ENCODE results near the gene CLTCL1.
"Not testable (repeated sequence)": the region's sequence is repeated elsewhere in the genome, so short reads cannot be mapped to it uniquely, and the experiment has no call there.

CLTCL1 gene

DNA sequence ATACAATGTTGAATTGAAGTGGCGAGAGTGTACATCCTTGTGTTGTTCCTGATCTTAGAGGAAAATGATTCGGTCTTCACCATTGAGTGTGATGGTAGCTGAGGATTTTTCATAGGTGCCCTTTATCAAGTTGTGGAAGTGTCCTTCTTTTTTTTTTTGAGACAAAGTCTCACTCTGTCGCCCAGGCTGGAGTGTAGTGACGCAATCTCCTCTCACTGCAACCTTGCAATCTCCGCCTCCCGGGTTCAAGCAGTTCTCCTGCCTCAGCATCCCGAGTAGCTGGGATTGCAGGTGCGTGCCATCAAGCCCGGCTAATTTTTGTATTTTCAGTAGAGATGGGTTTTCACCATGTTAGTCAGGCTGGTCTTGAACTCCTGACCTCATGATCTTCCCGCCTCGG, 132.9 kb downstream of the CLTCL1 start:
- H3K4me3 ChIP-seq (ENCODE audit: low read depth in 1 of 5, low read length in 5 of 5); H3K36me3 ChIP-seq (ENCODE audit: control insufficient read depth in 5 of 5, insufficient read depth in 5 of 5, low read length in 5 of 5); H3K27me3 ChIP-seq (ENCODE audit: control insufficient read depth in 5 of 5, insufficient read depth in 4 of 5, low read length in 5 of 5); H3K27ac ChIP-seq (ENCODE audit: low read depth, low read length); H3K4me1 ChIP-seq (ENCODE audit: control insufficient read depth in 5 of 5, insufficient read depth in 5 of 5, low read length in 5 of 5); H3K9me3 ChIP-seq (ENCODE audit: control insufficient read depth in 5 of 5, low read length in 5 of 5); H3K9ac ChIP-seq (ENCODE audit: low read length in 5 of 5): not testable (repeated sequence)

DNA sequence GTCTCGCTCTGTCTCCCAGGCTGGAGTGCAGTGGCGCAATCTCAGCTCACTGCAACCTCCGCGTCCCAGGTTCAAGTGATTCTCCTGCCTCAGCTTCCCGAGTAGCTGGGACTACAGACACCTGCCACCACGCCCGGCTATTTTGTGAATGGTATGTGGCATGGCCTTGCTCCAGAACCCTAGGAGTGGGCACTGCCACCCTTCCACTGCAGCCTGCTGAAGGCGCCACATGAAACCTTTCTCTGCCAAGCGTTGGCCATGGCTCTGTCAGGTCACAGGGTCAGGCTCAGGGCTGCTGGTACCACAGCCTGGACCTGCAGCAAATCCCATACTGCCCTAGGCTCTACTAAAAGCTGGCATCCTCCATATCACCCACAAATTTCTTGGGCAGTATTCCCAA, 135.4 kb downstream of the CLTCL1 start:
- H3K9ac ChIP-seq (ENCODE audit: low read length in 5 of 5); H3K4me1 ChIP-seq (ENCODE audit: control insufficient read depth in 5 of 5, insufficient read depth in 5 of 5, low read length in 5 of 5); H3K36me3 ChIP-seq (ENCODE audit: control insufficient read depth in 5 of 5, insufficient read depth in 5 of 5, low read length in 5 of 5); H3K4me3 ChIP-seq (ENCODE audit: low read depth in 1 of 5, low read length in 5 of 5); H3K27ac ChIP-seq (ENCODE audit: low read depth, low read length); H3K9me3 ChIP-seq (ENCODE audit: control insufficient read depth in 5 of 5, low read length in 5 of 5): not testable (repeated sequence)
- H3K27me3 ChIP-seq (ENCODE audit: control insufficient read depth in 5 of 5, insufficient read depth in 4 of 5, low read length in 5 of 5): peaks cover 8 to 26% (median 20%) of the 10 kb centered on the region in 5 donors

GRCh38 chr22:19152942-19153883, 138.3 kb downstream of the CLTCL1 start:
- H3K4me3 ChIP-seq (ENCODE audit: low read depth in 1 of 5, low read length in 5 of 5): no peak overlapping the region
- no peak overlapping the region for H3K27ac ChIP-seq (ENCODE audit: low read depth, low read length)
- H3K4me1 ChIP-seq (ENCODE audit: control insufficient read depth in 5 of 5, insufficient read depth in 5 of 5, low read length in 5 of 5): peaks cover 0 to 9% (median 6%) of the 10 kb centered on the region in 5 donors
- no peaks in the 10 kb centered on the region for H3K36me3 ChIP-seq (ENCODE audit: control insufficient read depth in 5 of 5, insufficient read depth in 5 of 5, low read length in 5 of 5)
- peaks cover 26 to 49% (median 39%) of the 10 kb centered on the region in 5 donors for H3K27me3 ChIP-seq (ENCODE audit: control insufficient read depth in 5 of 5, insufficient read depth in 4 of 5, low read length in 5 of 5)
- H3K9ac ChIP-seq (ENCODE audit: low read length in 5 of 5): no peak overlapping the region
- peaks cover 0 to 5% (median 4%) of the 10 kb centered on the region in 5 donors for H3K9me3 ChIP-seq (ENCODE audit: control insufficient read depth in 5 of 5, low read length in 5 of 5)

GRCh38 chr22:19151329-19152191, 140.0 kb downstream of the CLTCL1 start:
- Histone ChIP-seq H3K9me3 (ENCODE audit: control insufficient read depth in 5 of 5, low read length in 5 of 5) (peaks cover 0 to 5% (median 4%) of the 10 kb centered on the region in 5 donors), H3K36me3 (ENCODE audit: control insufficient read depth in 5 of 5, insufficient read depth in 5 of 5, low read length in 5 of 5) (no peaks in the 10 kb centered on the region), H3K27me3 (ENCODE audit: control insufficient read depth in 5 of 5, insufficient read depth in 4 of 5, low read length in 5 of 5) (peaks cover 31 to 59% (median 45%) of the 10 kb centered on the region in 5 donors), H3K27ac (ENCODE audit: low read depth, low read length) (no peak overlapping the region), H3K9ac (ENCODE audit: low read length in 5 of 5) (no peak overlapping the region), H3K4me1 (ENCODE audit: control insufficient read depth in 5 of 5, insufficient read depth in 5 of 5, low read length in 5 of 5) (peaks cover 0 to 9% (median 6%) of the 10 kb centered on the region in 5 donors), H3K4me3 (ENCODE audit: low read depth in 1 of 5, low read length in 5 of 5) (no peak overlapping the region)

DNA sequence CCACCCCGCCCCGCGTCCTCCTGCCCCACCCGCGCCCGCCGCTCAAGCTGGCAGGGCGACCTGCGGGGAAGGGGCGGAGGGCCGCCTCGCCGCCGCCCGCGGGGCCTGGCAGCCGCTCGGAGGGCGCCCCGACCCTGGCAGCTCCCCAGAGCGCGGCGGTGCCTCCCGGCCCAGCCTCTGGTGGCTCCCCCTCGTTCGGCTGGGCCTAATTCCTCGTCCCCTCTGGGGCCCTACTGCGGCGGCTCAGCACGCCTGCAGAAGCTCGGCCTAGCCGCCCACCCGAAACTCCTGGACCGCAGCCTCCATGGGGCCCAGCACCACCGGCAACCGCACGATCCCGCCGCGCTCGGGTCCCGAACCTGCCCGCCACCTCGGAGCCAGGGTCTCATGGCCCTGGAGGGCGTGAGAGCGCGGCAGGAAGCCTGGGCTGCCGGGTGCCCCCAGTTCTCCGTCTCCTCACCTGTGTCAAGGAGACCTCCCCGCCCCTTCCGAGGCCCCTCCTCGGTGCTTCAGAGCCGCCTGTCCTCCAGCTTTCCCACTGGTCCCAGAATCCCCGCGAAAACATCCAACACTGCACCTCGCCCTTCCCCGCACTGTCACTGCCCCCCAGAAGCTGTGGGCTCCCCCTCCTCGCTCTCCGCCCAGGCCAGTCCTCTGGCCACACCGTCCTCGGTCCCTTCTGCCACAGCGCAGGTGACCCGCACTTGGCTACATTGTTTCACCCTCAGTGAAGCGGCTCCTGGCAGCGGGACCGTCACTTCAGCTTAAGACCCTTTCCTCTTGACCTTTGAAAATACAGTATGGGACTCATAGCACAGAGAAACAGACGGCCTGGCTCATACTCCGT, 140.8 kb downstream of the CLTCL1 start:
- H3K4me3 ChIP-seq (ENCODE audit: low read depth in 1 of 5, low read length in 5 of 5): no peak overlapping the region
- H3K27me3 ChIP-seq (ENCODE audit: control insufficient read depth in 5 of 5, insufficient read depth in 4 of 5, low read length in 5 of 5): peaks cover 31 to 59% (median 45%) of the 10 kb centered on the region in 5 donors
- H3K9ac ChIP-seq (ENCODE audit: low read length in 5 of 5): no peak overlapping the region
- H3K36me3 ChIP-seq (ENCODE audit: control insufficient read depth in 5 of 5, insufficient read depth in 5 of 5, low read length in 5 of 5): no peaks in the 10 kb centered on the region
- no peak overlapping the region for H3K27ac ChIP-seq (ENCODE audit: low read depth, low read length)
- peaks cover 0 to 5% (median 4%) of the 10 kb centered on the region in 5 donors for H3K9me3 ChIP-seq (ENCODE audit: control insufficient read depth in 5 of 5, low read length in 5 of 5)
- peaks cover 0 to 9% (median 6%) of the 10 kb centered on the region in 5 donors for H3K4me1 ChIP-seq (ENCODE audit: control insufficient read depth in 5 of 5, insufficient read depth in 5 of 5, low read length in 5 of 5)

- peak within 1 kb of the TSS in 2 of 5 donors; percentile 8 to 29 for H3K4me3 ChIP-seq (ENCODE audit: low read depth in 1 of 5, low read length in 5 of 5)
- H3K36me3 ChIP-seq (ENCODE audit: control insufficient read depth in 5 of 5, insufficient read depth in 5 of 5, low read length in 5 of 5): no peaks in the 10 kb centered on the region
- H3K9ac ChIP-seq (ENCODE audit: low read length in 5 of 5): no peak within 1 kb of the TSS
- peaks cover 0 to 5% (median 4%) of the 10 kb centered on the region in 5 donors for H3K9me3 ChIP-seq (ENCODE audit: control insufficient read depth in 5 of 5, low read length in 5 of 5)
- no peak within 1 kb of the TSS for H3K27ac ChIP-seq (ENCODE audit: low read depth, low read length)
- H3K4me1 ChIP-seq (ENCODE audit: control insufficient read depth in 5 of 5, insufficient read depth in 5 of 5, low read length in 5 of 5): peaks cover 0 to 9% (median 6%) of the 10 kb centered on the region in 5 donors
- H3K27me3 ChIP-seq (ENCODE audit: control insufficient read depth in 5 of 5, insufficient read depth in 4 of 5, low read length in 5 of 5): peaks cover 31 to 55% (median 45%) of the 10 kb centered on the region in 5 donors
Observed at GRCh38 chr22:19149991-19150390, 141.5 kb downstream of the CLTCL1 start, which contains the start of gene GSC2. Gene GSC2, minus strand, starts transcription at chr22:19150292. Its CDS starts 9 bp downstream, at chr22:19150283.

DNA sequence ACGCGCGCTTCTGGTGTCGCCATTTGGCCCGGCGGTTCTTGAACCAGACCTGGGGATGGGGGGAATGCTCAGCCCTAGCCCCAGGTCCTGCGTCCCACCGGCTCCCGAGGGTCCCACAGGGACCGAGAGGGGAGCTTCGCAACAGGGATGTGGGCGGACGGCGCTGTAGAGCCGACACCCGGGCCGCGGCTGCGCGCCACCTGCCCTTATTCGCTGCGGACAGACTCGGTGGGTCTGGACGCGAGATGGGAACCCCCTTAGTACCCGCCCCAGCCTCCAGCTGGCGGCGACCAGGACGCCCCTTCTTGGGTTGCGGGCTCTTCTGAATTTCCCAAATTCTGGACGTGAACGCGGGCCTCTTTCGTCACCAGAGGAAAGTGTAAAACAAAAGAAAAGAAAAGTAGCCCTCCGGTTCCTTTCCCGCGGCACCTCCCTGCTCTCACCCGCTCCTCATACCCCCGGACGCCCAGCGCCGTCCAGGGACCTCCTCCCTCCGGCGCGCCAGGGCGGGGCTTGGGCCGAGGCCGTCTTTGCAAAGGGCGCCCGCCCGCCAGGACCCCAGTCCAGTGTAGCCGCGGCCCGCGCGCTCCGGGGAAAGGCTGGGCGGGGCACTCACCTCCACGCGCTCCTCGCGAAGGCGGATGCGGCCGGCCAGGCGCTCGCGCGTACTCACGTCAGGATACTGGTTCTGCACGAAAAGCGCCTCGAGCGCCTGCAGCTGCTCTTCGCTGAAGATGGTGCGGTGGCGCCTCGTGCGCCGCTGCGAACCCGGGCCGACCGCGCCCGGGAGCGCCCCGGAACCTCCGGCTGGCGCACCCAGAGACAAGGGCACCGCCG, 142.3 kb downstream of the CLTCL1 start:
- no peak overlapping the region for H3K9ac ChIP-seq (ENCODE audit: low read length in 5 of 5)
- H3K36me3 ChIP-seq (ENCODE audit: control insufficient read depth in 5 of 5, insufficient read depth in 5 of 5, low read length in 5 of 5): no peaks in the 10 kb centered on the region
- H3K9me3 ChIP-seq (ENCODE audit: control insufficient read depth in 5 of 5, low read length in 5 of 5): peaks cover 0 to 5% (median 4%) of the 10 kb centered on the region in 5 donors
- peaks cover 0 to 10% (median 7%) of the 10 kb centered on the region in 5 donors for H3K4me1 ChIP-seq (ENCODE audit: control insufficient read depth in 5 of 5, insufficient read depth in 5 of 5, low read length in 5 of 5)
- peak overlapping the region in 2 of 5 donors; percentile 8 to 29 for H3K4me3 ChIP-seq (ENCODE audit: low read depth in 1 of 5, low read length in 5 of 5)
- H3K27me3 ChIP-seq (ENCODE audit: control insufficient read depth in 5 of 5, insufficient read depth in 4 of 5, low read length in 5 of 5): peaks cover 31 to 53% (median 45%) of the 10 kb centered on the region in 5 donors
- no peak overlapping the region for H3K27ac ChIP-seq (ENCODE audit: low read depth, low read length)

DNA sequence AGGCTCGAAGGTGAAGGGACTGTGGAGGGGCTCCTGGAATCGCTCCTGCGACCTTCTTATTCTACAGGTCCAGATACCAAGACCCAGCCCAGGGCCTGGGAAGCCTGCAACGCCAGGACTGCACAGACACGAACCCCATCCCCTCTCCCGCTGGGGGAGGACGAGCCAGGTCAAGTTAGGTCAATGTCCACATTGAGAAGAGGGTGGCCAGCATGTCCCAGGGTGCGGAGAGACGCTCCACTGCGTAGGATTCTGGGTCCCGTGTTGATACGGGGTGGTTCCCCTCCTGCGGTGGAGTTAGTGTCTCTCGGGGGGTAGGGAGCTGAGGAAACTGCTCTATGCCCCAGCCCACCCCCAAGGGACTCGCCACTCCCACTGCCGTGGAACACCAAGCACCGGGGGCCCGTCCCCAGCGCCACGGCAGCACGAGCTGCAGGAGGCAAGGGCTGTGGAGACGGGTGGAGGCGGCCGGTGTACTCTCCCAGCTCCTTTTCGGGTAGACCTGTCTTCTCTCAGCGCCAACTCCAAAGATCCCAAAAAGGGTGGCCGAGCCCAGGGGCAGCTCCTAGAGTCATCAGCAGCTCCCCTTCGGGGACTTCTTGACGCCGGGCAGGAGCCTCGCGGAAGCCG, 143.0 kb downstream of the CLTCL1 start:
- peaks cover 31 to 53% (median 45%) of the 10 kb centered on the region in 5 donors for H3K27me3 ChIP-seq (ENCODE audit: control insufficient read depth in 5 of 5, insufficient read depth in 4 of 5, low read length in 5 of 5)
- no peaks in the 10 kb centered on the region for H3K36me3 ChIP-seq (ENCODE audit: control insufficient read depth in 5 of 5, insufficient read depth in 5 of 5, low read length in 5 of 5)
- H3K9me3 ChIP-seq (ENCODE audit: control insufficient read depth in 5 of 5, low read length in 5 of 5): peaks cover 0 to 5% (median 4%) of the 10 kb centered on the region in 5 donors
- peaks cover 5 to 18% (median 15%) of the 10 kb centered on the region in 5 donors for H3K4me1 ChIP-seq (ENCODE audit: control insufficient read depth in 5 of 5, insufficient read depth in 5 of 5, low read length in 5 of 5)
- no peak overlapping the region for H3K4me3 ChIP-seq (ENCODE audit: low read depth in 1 of 5, low read length in 5 of 5)
- no peak overlapping the region for H3K9ac ChIP-seq (ENCODE audit: low read length in 5 of 5)
- H3K27ac ChIP-seq (ENCODE audit: low read depth, low read length): no peak overlapping the region

Measured in subcutaneous abdominal adipose tissue (tissue), 5 donors.